Measurements from ENCODE around the gene SLC6A6.

SLC6A6 gene

GRCh38 chr3:14371573-14372474, 30.6 kb upstream of the SLC6A6 start:
- no peak overlapping the region for H3K4me3 ChIP-seq
- no peaks in the 10 kb centered on the region for H3K36me3 ChIP-seq
- H3K27ac ChIP-seq: no peak overlapping the region
- no peak overlapping the region for H3K9ac ChIP-seq
- H4K20me1 ChIP-seq: no peaks in the 10 kb centered on the region
- H3K4me2 ChIP-seq: no peak overlapping the region
- H3K27me3 ChIP-seq: no peaks in the 10 kb centered on the region
- TF ChIP-seq Cebpa-rat (IDR thresholded peaks at IDR 0.05): no peak
- peaks cover 11% of the 10 kb centered on the region for H3K4me1 ChIP-seq
- no peaks in the 10 kb centered on the region for H3K9me3 ChIP-seq

GRCh38 chr3:14372587-14372986, 29.8 kb upstream of the SLC6A6 start:
- Histone ChIP-seq H3K4me2 (no peak overlapping the region), H3K4me3 (no peak overlapping the region), H3K27ac (no peak overlapping the region), H4K20me1 (no peaks in the 10 kb centered on the region), H3K36me3 (no peaks in the 10 kb centered on the region), H3K9me3 (no peaks in the 10 kb centered on the region), H3K9ac (no peak overlapping the region), H3K4me1 (peaks cover 8% of the 10 kb centered on the region), H3K27me3 (no peaks in the 10 kb centered on the region)
- no peak for TF ChIP-seq Cebpa-rat (IDR thresholded peaks at IDR 0.05)

- H3K27me3 ChIP-seq: no peaks in the 10 kb centered on the region
- H3K9me3 ChIP-seq: no peaks in the 10 kb centered on the region
- H3K36me3 ChIP-seq: no peaks in the 10 kb centered on the region
- no peak for TF ChIP-seq Cebpa-rat (IDR thresholded peaks at IDR 0.05)
- no peak overlapping the region for H3K4me3 ChIP-seq
- no peak overlapping the region for H3K9ac ChIP-seq
- H3K27ac ChIP-seq: no peak overlapping the region
- H4K20me1 ChIP-seq: no peaks in the 10 kb centered on the region
- no peak overlapping the region for H3K4me2 ChIP-seq
- H3K4me1 ChIP-seq: peaks cover 16% of the 10 kb centered on the region
Observed at GRCh38 chr3:14373753-14374376, 28.5 kb upstream of the SLC6A6 start.

- H4K20me1 ChIP-seq: no peaks in the 10 kb centered on the region
- no peak overlapping the region for H3K27ac ChIP-seq
- no peak overlapping the region for H3K4me3 ChIP-seq
- H3K27me3 ChIP-seq: no peaks in the 10 kb centered on the region
- H3K9me3 ChIP-seq: no peaks in the 10 kb centered on the region
- no peak overlapping the region for H3K9ac ChIP-seq
- H3K4me1 ChIP-seq: peaks cover 16% of the 10 kb centered on the region
- no peak for TF ChIP-seq Cebpa-rat (IDR thresholded peaks at IDR 0.05)
- H3K4me2 ChIP-seq: no peak overlapping the region
- H3K36me3 ChIP-seq: no peaks in the 10 kb centered on the region
Observed at GRCh38 chr3:14374444-14374883, 27.9 kb upstream of the SLC6A6 start.

- H3K4me1 ChIP-seq: peaks cover 16% of the 10 kb centered on the region
- H3K9me3 ChIP-seq: 0 out of 2 replicates have a peak, but pooled peaks cover 5% of the 10 kb centered on the region
- H3K27ac ChIP-seq: no peak overlapping the region
Observed at GRCh38 chr3:14375192-14375591, 27.2 kb upstream of the SLC6A6 start.

GRCh38 chr3:14376348-14377043, 25.9 kb upstream of the SLC6A6 start:
- TF ChIP-seq Cebpa-rat (IDR thresholded peaks at IDR 0.05): no peak
- Histone ChIP-seq H3K4me3 (no peak overlapping the region), H3K4me2 (no peak overlapping the region), H3K9me3 (peaks cover 8% of the 10 kb centered on the region; the same call in 1 of the 2 replicates), H4K20me1 (no peaks in the 10 kb centered on the region), H3K4me1 (peaks cover 14% of the 10 kb centered on the region), H3K27me3 (no peaks in the 10 kb centered on the region), H3K9ac (no peak overlapping the region), H3K27ac (no peak overlapping the region), H3K36me3 (no peaks in the 10 kb centered on the region)

More at GRCh38 chr3:14375192-14375591, 27.2 kb upstream of the SLC6A6 start:
- Histone ChIP-seq H3K9ac (no peak overlapping the region), H3K4me2 (no peak overlapping the region), H3K36me3 (no peaks in the 10 kb centered on the region), H3K4me3 (no peak overlapping the region), H3K27me3 (no peaks in the 10 kb centered on the region), H4K20me1 (no peaks in the 10 kb centered on the region)
- no peak for TF ChIP-seq Cebpa-rat (IDR thresholded peaks at IDR 0.05)

GRCh38 chr3:14377044-14377837, 25.2 kb upstream of the SLC6A6 start:
- Histone ChIP-seq H3K9ac (no peak overlapping the region), H3K36me3 (no peaks in the 10 kb centered on the region), H3K4me2 (peak overlapping the region; percentile 8), H3K4me1 (peaks cover 10% of the 10 kb centered on the region), H3K27me3 (no peaks in the 10 kb centered on the region), H4K20me1 (no peaks in the 10 kb centered on the region), H3K4me3 (no peak overlapping the region), H3K9me3 (peaks cover 8% of the 10 kb centered on the region; the same call in 1 of the 2 replicates), H3K27ac (no peak overlapping the region)
- no peak for TF ChIP-seq Cebpa-rat (IDR thresholded peaks at IDR 0.05)

GRCh38 chr3:14377838-14378169, 24.6 kb upstream of the SLC6A6 start:
- Histone ChIP-seq H3K4me2 (peak overlapping the region; percentile 8), H3K27ac (no peak overlapping the region), H3K9me3 (peaks cover 8% of the 10 kb centered on the region; the same call in 1 of the 2 replicates), H4K20me1 (no peaks in the 10 kb centered on the region), H3K4me3 (no peak overlapping the region), H3K27me3 (no peaks in the 10 kb centered on the region), H3K36me3 (no peaks in the 10 kb centered on the region), H3K4me1 (peaks cover 10% of the 10 kb centered on the region), H3K9ac (no peak overlapping the region)
- TF ChIP-seq Cebpa-rat (IDR thresholded peaks at IDR 0.05): no peak

GRCh38 chr3:14378415-14378814, 24.0 kb upstream of the SLC6A6 start:
- H4K20me1 ChIP-seq: no peaks in the 10 kb centered on the region
- H3K36me3 ChIP-seq: no peaks in the 10 kb centered on the region
- peak overlapping the region; percentile 8; the same call in 1 of the 2 replicates for H3K4me2 ChIP-seq
- H3K4me1 ChIP-seq: peaks cover 10% of the 10 kb centered on the region
- no peaks in the 10 kb centered on the region for H3K27me3 ChIP-seq
- no peak overlapping the region for H3K27ac ChIP-seq
- H3K9ac ChIP-seq: no peak overlapping the region
- peaks cover 8% of the 10 kb centered on the region; the same call in 1 of the 2 replicates for H3K9me3 ChIP-seq
- TF ChIP-seq Cebpa-rat (IDR thresholded peaks at IDR 0.05): no peak
- H3K4me3 ChIP-seq: no peak overlapping the region
